Measurements from ENCODE around the gene USP9X.

Gene USP9X

GRCh38 chrX:41119803-41120202 is 34.6 kb downstream of the USP9X start:
- Histone ChIP-seq H3K27ac (ENCODE audit: extremely low read depth, low read depth, low read length) (no peak overlapping the region), H3K9me3 (ENCODE audit: control insufficient read depth, insufficient read depth, low read depth, low read length) (no peaks in the 10 kb centered on the region), H3K4me1 (ENCODE audit: control insufficient read depth, insufficient read depth, low read length) (peaks cover 48% of the 10 kb centered on the region), H3K36me3 (ENCODE audit: control insufficient read depth in 2 of 2, insufficient read depth in 1 of 2, low read length in 2 of 2) (peaks cover 17% of the 10 kb centered on the region in 2 experiments), H3K4me3 (ENCODE audit: low read depth, low read length) (no peak overlapping the region)
- POLR2A ChIA-PET, result interaction anchor here (1.2 kb wide), 1 partner anchor 35 kb away, joined by 3 read pairs; the partner anchor contains the start of gene USP9X
- CTCF ChIA-PET, result interaction anchor here (0.6 to 2.0 kb wide), 8 partner anchors 11 to 699 kb away, joined by 3 to 7 read pairs (median 3); no protein-coding TSS in a partner anchor
- TF ChIP-seq, protein P1, sequence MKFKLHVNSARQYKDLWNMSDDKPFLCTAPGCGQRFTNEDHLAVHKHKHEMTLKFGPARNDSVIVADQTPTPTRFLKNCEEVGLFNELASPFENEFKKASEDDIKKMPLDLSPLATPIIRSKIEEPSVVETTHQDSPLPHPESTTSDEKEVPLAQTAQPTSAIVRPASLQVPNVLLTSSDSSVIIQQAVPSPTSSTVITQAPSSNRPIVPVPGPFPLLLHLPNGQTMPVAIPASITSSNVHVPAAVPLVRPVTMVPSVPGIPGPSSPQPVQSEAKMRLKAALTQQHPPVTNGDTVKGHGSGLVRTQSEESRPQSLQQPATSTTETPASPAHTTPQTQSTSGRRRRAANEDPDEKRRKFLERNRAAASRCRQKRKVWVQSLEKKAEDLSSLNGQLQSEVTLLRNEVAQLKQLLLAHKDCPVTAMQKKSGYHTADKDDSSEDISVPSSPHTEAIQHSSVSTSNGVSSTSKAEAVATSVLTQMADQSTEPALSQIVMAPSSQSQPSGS (tag by site-specific recombination; IDR thresholded peaks at IDR 0.05; ENCODE audit: low read depth), result no peak
- TF ChIP-seq SALL2 (tag by site-specific recombination; IDR thresholded peaks at IDR 0.05; ENCODE audit: borderline replicate concordance), result no peak
- TF ChIP-seq ZFP41 (tag by site-specific recombination; IDR thresholded peaks at IDR 0.05; ENCODE audit: borderline replicate concordance), result no peak
- TF ChIP-seq ZNF114 (tag by site-specific recombination; IDR thresholded peaks at IDR 0.05), result no peak
- TF ChIP-seq ZNF324 (tag by site-specific recombination; IDR thresholded peaks at IDR 0.05), result no peak

DNA sequence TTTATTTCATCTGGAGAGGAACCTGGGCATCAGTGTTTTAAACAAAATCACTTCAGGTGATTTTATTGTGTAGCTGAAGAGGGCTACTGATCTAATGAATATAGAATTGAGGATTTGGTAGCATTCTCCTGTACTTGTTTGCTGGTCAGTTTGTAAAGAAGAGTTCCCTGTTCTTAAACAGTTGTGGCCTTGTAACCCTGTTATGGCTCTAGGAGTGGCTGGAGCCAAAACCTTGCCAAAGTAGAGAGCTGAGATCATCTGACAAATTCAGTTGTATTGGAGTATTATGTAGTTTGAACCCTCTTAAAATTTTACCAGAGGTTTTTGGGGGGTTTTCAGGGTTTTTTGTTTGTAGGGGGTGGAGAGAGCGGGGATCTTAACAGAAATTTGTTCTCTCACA is 36.5 kb downstream of the USP9X start:
- 0 out of 2 replicates have a peak overlapping the region, but pooled peaks have one; percentile 17 for H3K27ac ChIP-seq (ENCODE audit: extremely low read depth, low read depth, low read length)
- H3K9me3 ChIP-seq (ENCODE audit: control insufficient read depth, insufficient read depth, low read depth, low read length), result no peaks in the 10 kb centered on the region
- no peak overlapping the region for H3K4me3 ChIP-seq (ENCODE audit: low read depth, low read length)
- H3K4me1 ChIP-seq (ENCODE audit: control insufficient read depth, insufficient read depth, low read length), result peaks cover 41% of the 10 kb centered on the region
- CTCF ChIA-PET, result interaction anchor here (0.7 kb wide), 1 partner anchor 53 kb away, joined by 3 read pairs; no protein-coding TSS in a partner anchor
- POLR2A ChIA-PET, result no interaction called here
- TF ChIP-seq ZBTB6 (tag by site-specific recombination; IDR thresholded peaks at IDR 0.05) (0 out of 2 replicates have a peak, but pooled peaks have one; percentile 13), ZFP37 (tag by site-specific recombination; IDR thresholded peaks at IDR 0.05) (no peak), HOXA7 (CRISPR knock-in tag; IDR thresholded peaks at IDR 0.05; ENCODE audit: borderline replicate concordance) (no peak), TCF7L2 (IDR thresholded peaks at IDR 0.05; ENCODE audit: borderline replicate concordance, low read depth, low read length) (no peak), ZNF600 (tag by site-specific recombination; IDR thresholded peaks at IDR 0.05) (peak; percentile 58), ZBTB20 (tag by site-specific recombination; IDR thresholded peaks at IDR 0.05) (peak; percentile 58)
- TF ChIP-seq, protein P2, sequence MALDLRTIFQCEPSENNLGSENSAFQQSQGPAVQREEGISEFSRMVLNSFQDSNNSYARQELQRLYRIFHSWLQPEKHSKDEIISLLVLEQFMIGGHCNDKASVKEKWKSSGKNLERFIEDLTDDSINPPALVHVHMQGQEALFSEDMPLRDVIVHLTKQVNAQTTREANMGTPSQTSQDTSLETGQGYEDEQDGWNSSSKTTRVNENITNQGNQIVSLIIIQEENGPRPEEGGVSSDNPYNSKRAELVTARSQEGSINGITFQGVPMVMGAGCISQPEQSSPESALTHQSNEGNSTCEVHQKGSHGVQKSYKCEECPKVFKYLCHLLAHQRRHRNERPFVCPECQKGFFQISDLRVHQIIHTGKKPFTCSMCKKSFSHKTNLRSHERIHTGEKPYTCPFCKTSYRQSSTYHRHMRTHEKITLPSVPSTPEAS (tag by site-specific recombination; IDR thresholded peaks at IDR 0.05), result no peak
- peaks cover 21 to 25% of the 10 kb centered on the region in 2 experiments for H3K36me3 ChIP-seq (ENCODE audit: control insufficient read depth in 2 of 2, insufficient read depth in 1 of 2, low read length in 2 of 2)

- POLR2A ChIA-PET, result interaction anchor here (0.6 kb wide), 1 partner anchor 10 kb away, joined by 3 read pairs; no protein-coding TSS in a partner anchor
- CTCF ChIA-PET, result no interaction called here
- Histone ChIP-seq H3K9me3 (ENCODE audit: control insufficient read depth, insufficient read depth, low read depth, low read length) (no peaks in the 10 kb centered on the region), H3K4me3 (ENCODE audit: low read depth, low read length) (no peak overlapping the region), H3K36me3 (ENCODE audit: control insufficient read depth in 2 of 2, insufficient read depth in 1 of 2, low read length in 2 of 2) (peaks cover 21 to 25% of the 10 kb centered on the region in 2 experiments), H3K27ac (ENCODE audit: extremely low read depth, low read depth, low read length) (no peak overlapping the region), H3K4me1 (ENCODE audit: control insufficient read depth, insufficient read depth, low read length) (peaks cover 42% of the 10 kb centered on the region)
- TF ChIP-seq, protein P3, sequence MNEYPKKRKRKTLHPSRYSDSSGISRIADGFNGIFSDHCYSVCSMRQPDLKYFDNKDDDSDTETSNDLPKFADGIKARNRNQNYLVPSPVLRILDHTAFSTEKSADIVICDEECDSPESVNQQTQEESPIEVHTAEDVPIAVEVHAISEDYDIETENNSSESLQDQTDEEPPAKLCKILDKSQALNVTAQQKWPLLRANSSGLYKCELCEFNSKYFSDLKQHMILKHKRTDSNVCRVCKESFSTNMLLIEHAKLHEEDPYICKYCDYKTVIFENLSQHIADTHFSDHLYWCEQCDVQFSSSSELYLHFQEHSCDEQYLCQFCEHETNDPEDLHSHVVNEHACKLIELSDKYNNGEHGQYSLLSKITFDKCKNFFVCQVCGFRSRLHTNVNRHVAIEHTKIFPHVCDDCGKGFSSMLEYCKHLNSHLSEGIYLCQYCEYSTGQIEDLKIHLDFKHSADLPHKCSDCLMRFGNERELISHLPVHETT (tag by site-specific recombination; IDR thresholded peaks at IDR 0.05), result no peak
- TF ChIP-seq ZFHX2 (tag by site-specific recombination; conservative IDR thresholded peaks at IDR 0.05) (0 out of 2 replicates have a peak, but pooled peaks have one; percentile 36), EGR2 (tag by site-specific recombination; IDR thresholded peaks at IDR 0.05; ENCODE audit: low read depth) (peak; percentile 55; the same call in 1 of the 2 replicates)
These were observed 37.5 kb downstream of the USP9X start for GRCh38 chrX:41122664-41123257.
